Germinal center (tissue), 1 donor: ENCODE results near the gene XRCC4.
"Not testable (repeated sequence)": the region's sequence is repeated elsewhere in the genome, so short reads cannot be mapped to it uniquely, and the experiment has no call there.

Experiments used
- DNase-seq: peaks from one replicate; pipeline ENCODE4 v3.0.0; 2012; ENCODE audit warnings: mixed read lengths, low spot score

The XRCC4 gene

GRCh38 chr5:83118471-83118870 lies 41.1 kb downstream of the XRCC4 start:
- DNase-seq, result no peak

GRCh38 chr5:83118976-83119375 lies 41.6 kb downstream of the XRCC4 start:
- no peak for DNase-seq

- no peak for DNase-seq
Measured at GRCh38 chr5:83124593-83124992, 47.2 kb downstream of the XRCC4 start.

GRCh38 chr5:83125560-83125959 lies 48.2 kb downstream of the XRCC4 start:
- no peak for DNase-seq

- no peak for DNase-seq
Measured at GRCh38 chr5:83126501-83126900, 49.2 kb downstream of the XRCC4 start.

- DNase-seq, result no peak
Measured at GRCh38 chr5:83133797-83134196, 56.5 kb downstream of the XRCC4 start.

GRCh38 chr5:83142526-83142925 lies 65.2 kb downstream of the XRCC4 start:
- no peak for DNase-seq

GRCh38 chr5:83145241-83145640 lies 67.9 kb downstream of the XRCC4 start:
- no peak for DNase-seq

GRCh38 chr5:83145882-83146331 lies 68.6 kb downstream of the XRCC4 start:
- DNase-seq, result no peak

GRCh38 chr5:83146441-83146840 lies 69.1 kb downstream of the XRCC4 start:
- no peak for DNase-seq

GRCh38 chr5:83147593-83147992 lies 70.2 kb downstream of the XRCC4 start:
- DNase-seq, result no peak

- no peak for DNase-seq
Measured at GRCh38 chr5:83148370-83148769, 71.0 kb downstream of the XRCC4 start.

GRCh38 chr5:83149671-83150070 lies 72.3 kb downstream of the XRCC4 start:
- DNase-seq, result no peak

GRCh38 chr5:83151821-83152220 lies 74.5 kb downstream of the XRCC4 start:
- no peak for DNase-seq

GRCh38 chr5:83152996-83153395 lies 75.6 kb downstream of the XRCC4 start:
- DNase-seq, result not testable (repeated sequence)

- DNase-seq, result no peak
Measured at GRCh38 chr5:83156001-83156400, 78.7 kb downstream of the XRCC4 start.

- no peak for DNase-seq
Measured at GRCh38 chr5:83157163-83157562, 79.8 kb downstream of the XRCC4 start.

GRCh38 chr5:83162601-83163000 lies 85.3 kb downstream of the XRCC4 start:
- no peak for DNase-seq

- no peak for DNase-seq
Measured at GRCh38 chr5:83167538-83167937, 90.2 kb downstream of the XRCC4 start.

- DNase-seq, result no peak
Measured at GRCh38 chr5:83169571-83170337, 92.4 kb downstream of the XRCC4 start.

- DNase-seq, result no peak
Measured at GRCh38 chr5:83172011-83172410, 94.7 kb downstream of the XRCC4 start.

- no peak for DNase-seq
Measured at GRCh38 chr5:83172655-83173054, 95.3 kb downstream of the XRCC4 start.

GRCh38 chr5:83173826-83174225 lies 96.5 kb downstream of the XRCC4 start:
- DNase-seq, result no peak

GRCh38 chr5:83177803-83178202 lies 100.5 kb downstream of the XRCC4 start:
- no peak for DNase-seq
